ENCODE data around the gene BEST4.

Gene BEST4

DNA sequence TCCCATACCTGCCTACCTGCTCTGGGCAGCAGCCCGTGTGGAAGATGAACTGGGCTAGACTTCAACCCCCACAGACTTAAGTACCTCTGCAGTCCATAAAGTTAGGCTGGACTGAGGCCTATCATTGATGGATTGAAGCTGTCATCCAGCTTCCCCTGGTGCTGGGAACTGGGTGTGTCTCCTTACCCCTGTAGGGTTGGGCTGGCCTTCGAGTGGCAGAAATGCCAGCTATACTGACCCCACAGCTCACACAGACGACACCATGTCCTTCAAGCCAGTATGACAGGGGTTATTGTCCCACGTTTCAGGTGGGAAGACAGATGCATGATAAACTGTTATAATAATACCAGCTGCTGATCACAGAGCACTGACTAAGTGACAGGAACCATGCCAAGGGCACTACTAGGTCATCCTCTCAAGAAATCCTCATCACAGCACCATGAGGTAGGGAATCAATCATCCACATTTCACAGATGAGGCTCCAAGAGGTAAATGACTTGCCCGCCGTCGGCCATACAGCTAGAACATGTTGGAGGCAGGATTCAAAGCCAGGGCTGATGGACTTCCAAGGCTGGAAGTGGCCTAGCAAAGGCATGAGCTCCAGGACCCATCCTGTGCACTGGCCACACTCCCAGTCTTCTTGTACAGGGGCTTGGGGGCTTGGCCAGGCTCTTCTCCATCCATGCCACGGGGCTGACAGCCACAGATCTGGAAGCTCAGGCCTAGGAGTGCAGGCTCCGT, at the start of gene BEST4:
Gene BEST4, minus strand, starts transcription at position 51 of the 741 bp plus-strand sequence. CDS start 465 bp downstream, outside the sequence.
- no peak for TF ChIP-seq JUND (IDR thresholded peaks at IDR 0.05; ENCODE audit: low read depth)
- no peak for DNase-seq (ENCODE audit: low read depth in 1 of 2, low spot score in 1 of 2)
- in situ Hi-C loops (cut with HindIII; ENCODE audit: low pct_unique_long_range_greater_than_20kb, low sequenced_read_pairs), result no loop called here

DNA sequence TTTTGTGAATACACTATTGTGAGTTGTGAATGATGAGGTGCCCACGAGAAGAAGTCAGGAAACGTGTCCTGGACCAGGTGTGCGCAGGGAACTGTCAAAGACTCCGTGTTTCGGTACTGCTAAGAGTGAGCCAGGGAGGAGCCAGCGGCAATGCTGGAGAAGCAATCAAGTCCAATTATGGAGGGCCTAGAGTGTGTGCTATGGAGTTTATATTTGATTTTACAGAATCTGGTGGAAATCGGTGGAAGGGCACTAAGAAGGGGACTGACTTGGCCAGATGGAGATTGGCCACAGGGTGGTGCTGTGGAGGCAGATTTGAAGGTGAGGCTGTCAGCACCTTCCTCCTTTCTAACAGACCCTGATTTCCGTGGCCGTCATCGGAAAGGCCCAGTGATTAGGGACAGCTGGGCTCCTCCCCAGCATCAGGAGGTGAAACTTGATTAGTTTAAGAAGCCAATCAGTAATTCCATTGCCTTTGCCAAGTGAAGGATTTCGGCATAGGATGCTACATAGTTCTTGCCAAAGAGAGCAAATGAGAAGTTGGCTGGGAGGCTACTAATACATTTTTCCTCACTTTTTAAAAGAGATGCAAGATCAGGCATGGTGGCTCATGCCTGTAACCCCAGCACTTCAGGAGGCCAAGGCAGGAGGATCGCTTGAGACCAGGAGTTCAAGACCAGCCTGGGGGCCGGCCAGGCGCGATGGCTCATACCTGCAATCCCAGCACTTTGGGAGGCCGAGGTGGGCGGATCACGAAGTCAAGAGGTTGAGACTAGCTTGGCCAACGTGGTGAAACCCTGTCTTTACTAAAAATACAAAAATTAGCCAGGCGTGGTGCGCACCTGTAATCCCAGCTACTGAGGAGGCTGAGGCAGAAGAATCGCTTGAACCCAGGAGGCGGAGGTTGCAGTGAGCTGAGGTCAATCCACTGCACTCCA, 48.0 kb upstream of the BEST4 start:
- TF ChIP-seq JUND (IDR thresholded peaks at IDR 0.05; ENCODE audit: low read depth), result no peak
- DNase-seq (ENCODE audit: low read depth in 1 of 2, low spot score in 1 of 2), result peak; percentile 43 to 69
- in situ Hi-C loops (cut with HindIII; ENCODE audit: low pct_unique_long_range_greater_than_20kb, low sequenced_read_pairs), result no loop called here

DNA sequence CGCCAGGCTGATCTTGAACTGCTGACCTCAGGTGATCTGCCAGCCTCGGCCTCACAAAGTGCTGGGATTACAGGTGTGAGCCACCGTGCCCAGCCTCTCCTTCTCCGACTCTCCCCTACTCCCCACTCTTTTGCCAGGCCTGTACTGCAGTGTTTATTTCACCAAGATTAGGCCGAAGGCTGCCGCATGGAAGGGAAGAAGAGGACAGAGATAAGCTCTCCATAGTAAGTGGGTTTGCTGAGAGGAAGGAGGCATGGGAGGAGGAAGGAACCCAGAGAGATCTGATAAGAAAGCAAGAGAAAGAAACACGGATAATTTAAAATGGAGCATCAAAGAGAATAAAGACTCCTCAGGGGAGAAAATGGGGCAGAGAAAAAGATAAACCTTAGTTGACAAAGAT, 46.4 kb upstream of the BEST4 start:
- in situ Hi-C loops (cut with HindIII; ENCODE audit: low pct_unique_long_range_greater_than_20kb, low sequenced_read_pairs), result no loop called here
- no peak for TF ChIP-seq JUND (IDR thresholded peaks at IDR 0.05; ENCODE audit: low read depth)
- no peak for DNase-seq (ENCODE audit: low read depth in 1 of 2, low spot score in 1 of 2)

DNA sequence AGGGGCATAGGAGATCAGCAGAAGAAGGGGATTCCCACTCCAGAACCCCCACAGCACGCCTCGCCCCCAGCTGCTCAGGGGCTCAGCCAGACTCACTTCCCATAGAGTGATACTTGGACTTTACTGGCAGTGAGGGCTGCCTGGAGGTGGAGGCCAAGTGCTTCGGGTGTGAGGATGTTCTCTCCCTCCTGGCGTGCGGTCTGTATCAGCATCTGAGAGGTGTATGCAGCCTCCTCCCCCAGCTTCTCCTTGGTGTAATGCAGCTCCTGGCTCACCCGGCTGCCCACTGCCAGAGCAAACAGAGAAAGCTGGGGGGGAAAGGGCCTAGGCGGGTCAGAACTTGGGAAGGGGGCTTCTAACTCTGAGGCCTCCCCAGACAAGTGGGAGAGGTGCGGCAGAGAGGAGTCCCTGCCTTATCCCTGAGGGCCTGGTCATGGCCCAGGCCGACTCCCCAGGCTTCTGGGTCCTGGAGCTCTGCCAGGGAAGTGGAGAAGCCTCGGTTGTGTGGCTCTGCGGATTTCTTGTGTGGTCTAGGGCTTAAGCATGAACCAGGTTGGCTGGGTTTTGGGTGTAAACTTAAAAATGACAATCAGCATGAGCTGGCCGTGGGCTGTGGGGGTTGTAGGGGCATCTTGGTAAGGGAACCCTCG, 44.2 kb upstream of the BEST4 start:
- in situ Hi-C loops (cut with HindIII; ENCODE audit: low pct_unique_long_range_greater_than_20kb, low sequenced_read_pairs), result no loop called here
- TF ChIP-seq JUND (IDR thresholded peaks at IDR 0.05; ENCODE audit: low read depth), result no peak
- DNase-seq (ENCODE audit: low read depth in 1 of 2, low spot score in 1 of 2), result no peak

DNA sequence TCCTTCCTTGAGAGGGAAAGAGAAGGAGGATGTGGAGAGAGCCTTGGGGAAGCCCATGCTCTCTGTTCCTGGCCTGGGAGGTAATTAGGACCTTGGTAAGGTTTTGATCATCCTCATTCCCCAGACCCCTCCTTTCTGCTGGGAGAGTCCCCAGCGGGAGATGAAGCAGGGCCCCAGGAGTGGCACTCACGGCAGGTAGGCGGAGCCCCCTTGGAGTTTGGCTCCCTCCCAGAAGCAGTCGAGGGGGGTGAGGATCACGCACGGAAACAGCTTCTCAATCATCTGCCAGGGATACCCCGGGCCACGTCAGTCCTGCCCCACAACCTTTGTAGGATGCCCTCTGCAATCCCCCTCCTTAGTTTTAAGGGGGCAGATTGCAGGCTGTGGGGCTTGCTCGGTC, 43.5 kb upstream of the BEST4 start:
- in situ Hi-C loops (cut with HindIII; ENCODE audit: low pct_unique_long_range_greater_than_20kb, low sequenced_read_pairs), result no loop called here
- no peak for DNase-seq (ENCODE audit: low read depth in 1 of 2, low spot score in 1 of 2)
- TF ChIP-seq JUND (IDR thresholded peaks at IDR 0.05; ENCODE audit: low read depth), result no peak

DNA sequence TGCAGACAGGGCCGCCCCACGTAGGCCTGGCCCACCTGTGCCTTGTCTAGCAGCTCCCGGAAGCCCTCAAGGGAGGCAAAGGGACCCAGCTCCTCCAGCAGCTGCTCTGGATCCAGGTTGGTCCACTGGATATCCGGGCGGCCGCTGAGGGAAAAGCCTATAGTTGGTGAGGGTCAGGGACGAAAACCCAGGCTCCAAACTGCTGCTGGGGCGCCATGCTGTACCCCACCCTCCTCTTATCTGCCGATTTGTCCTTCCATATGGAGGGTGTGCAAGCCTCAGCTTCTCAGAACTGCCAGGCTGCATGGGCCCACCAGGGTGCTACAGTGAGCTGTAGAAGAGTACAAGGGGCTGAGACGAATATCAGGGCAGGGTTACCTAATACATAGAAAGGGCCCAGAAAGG, 42.9 kb upstream of the BEST4 start:
- in situ Hi-C loops (cut with HindIII; ENCODE audit: low pct_unique_long_range_greater_than_20kb, low sequenced_read_pairs), result no loop called here
- TF ChIP-seq JUND (IDR thresholded peaks at IDR 0.05; ENCODE audit: low read depth), result no peak
- no peak for DNase-seq (ENCODE audit: low read depth in 1 of 2, low spot score in 1 of 2)

DNA sequence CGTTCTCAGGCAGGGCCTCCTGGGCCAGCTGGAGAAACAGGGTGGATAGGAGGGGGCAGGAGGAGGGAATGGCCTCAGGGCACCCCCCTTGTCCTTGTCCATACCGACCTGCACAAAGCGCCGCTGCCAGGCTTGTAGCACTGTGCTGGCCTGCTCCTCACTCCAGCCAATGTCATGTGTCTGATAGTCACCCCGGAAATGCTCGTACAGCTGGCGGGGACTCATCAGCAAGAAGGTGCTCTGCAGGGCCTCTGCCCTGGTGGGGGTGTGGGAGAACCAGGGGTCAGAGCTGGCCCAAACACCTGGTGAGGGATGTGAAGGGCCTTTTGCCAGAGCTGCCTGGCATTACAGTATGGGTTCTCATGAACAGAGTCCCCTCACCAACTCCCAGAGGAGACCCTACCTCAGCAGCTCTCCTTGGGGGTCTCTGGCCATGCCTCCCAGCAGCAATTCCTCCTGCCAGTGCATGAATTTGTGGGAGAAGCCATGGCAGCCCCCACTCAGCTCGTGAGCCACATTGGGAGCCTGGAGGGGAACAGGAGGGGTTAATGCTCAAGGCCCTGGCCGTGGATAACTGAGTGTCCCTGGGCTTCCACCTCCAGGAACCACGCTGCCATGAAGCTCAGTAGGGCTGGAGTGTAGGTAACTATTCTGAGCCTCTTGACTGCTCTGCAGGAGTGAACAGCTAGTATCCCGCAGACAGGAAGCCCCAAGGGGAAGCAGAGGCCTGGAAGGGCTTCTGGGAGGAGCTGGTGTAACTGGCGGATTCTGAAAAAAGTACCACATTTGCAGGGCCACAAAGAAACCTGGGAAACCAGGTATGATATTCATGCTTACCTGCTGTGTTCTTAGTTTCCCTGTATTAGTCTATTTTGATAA, 41.8 kb upstream of the BEST4 start:
- no peak for TF ChIP-seq JUND (IDR thresholded peaks at IDR 0.05; ENCODE audit: low read depth)
- in situ Hi-C loops (cut with HindIII; ENCODE audit: low pct_unique_long_range_greater_than_20kb, low sequenced_read_pairs), result no loop called here
- no peak for DNase-seq (ENCODE audit: low read depth in 1 of 2, low spot score in 1 of 2)

DNA sequence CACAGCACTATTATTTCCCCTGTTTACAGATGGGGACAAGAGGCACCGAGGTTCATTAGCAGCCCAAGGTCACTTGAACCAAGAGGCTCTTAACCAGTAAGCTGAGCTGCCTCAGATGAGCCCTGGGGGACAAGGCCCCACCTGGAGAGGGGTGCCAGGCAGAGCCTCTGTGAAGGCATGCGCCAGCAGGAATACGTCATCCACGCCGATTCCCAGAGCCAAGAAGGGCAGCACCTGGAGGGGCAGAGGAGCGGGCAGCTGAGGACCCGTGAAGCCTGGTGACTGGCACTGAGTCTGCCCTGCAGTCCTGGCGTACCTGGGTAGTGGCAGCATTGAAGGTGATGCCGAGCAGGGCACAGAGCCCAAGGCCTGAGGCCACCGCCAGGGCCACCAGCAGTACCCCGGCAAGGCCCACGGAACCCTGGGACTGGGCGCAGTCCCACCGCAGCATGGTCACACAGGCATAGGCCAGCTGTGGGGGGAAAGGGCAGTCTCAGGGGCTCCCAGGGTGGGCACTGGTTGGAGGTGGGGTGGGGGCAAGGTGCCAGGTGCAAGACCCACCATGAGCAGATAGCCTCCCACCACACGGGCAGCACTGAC, 41.0 kb upstream of the BEST4 start:
- DNase-seq (ENCODE audit: low read depth in 1 of 2, low spot score in 1 of 2), result no peak
- in situ Hi-C loops (cut with HindIII; ENCODE audit: low pct_unique_long_range_greater_than_20kb, low sequenced_read_pairs), result no loop called here
- TF ChIP-seq JUND (IDR thresholded peaks at IDR 0.05; ENCODE audit: low read depth), result no peak

DNA sequence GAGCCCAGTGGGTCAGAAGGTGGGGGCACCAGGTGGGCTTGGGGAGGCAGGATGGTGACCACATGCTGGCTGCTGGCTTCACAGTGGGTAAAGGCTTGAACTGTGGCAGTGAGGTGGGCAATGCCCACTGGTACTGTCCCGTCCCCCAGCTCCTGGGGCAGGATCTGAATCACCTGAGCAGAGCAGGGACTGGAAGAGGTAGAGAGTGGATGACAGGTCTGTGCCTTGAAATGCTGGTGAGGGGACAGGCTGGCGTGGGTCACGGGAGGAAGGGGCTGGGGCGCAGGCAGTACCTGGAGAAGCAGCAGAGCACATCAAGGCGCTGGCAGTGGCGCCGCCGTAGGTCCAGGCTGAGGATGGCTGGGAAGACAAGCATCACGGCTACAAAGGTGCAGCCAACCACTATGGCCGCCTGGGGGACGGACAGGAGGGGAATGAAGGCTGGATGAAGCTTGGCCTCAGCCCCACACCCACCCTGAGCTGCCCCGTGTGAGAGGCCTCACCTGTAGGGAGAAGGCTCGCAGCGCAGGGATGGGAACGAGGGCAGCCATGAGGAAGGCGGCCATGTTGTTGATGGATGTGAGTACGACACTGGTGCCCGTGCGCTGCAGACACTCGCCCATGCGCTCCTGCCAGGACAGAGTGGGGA, 40.2 kb upstream of the BEST4 start:
- in situ Hi-C loops (cut with HindIII; ENCODE audit: low pct_unique_long_range_greater_than_20kb, low sequenced_read_pairs), result no loop called here
- DNase-seq (ENCODE audit: low read depth in 1 of 2, low spot score in 1 of 2), result no peak
- no peak for TF ChIP-seq JUND (IDR thresholded peaks at IDR 0.05; ENCODE audit: low read depth)

DNA sequence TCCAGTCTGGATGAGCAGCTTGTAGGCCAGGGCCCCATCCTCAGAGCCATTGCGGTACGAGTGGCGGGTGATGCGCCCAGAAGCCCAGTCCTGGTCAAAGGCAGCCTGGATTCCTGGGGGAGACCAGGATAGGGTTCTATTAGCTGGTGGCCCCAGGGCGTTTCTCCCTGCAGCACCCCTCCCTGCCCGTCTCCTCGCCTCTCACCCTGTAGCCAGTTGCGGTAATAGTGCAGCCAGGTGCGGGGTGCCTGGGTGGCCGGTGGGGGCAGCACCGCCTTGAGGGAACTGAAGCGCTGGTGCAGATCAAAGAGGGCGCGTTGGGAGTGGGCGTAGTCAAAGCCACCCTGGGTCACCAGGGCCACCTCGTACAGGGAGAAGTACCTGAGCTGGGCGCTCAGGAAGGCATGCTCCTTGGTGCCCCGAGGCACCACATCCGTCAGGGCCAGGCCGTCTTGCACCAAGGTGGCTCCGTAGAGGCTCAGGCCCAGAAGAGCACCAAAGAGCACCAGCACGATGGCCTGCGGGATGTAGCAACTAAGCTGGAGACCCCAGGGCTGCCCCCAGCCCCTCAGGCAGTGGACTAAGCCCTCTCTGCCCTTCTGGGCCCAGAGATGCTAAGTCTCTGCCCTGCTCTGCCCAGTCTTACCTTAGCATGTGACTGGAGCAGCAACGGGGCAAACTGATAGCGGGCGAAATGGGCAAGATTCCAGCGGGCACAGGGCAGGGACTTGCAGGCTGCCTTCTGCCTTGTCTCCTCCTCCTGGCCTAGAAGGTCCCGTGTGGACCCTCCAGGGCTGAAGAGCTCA, 39.4 kb upstream of the BEST4 start:
- no peak for TF ChIP-seq JUND (IDR thresholded peaks at IDR 0.05; ENCODE audit: low read depth)
- DNase-seq (ENCODE audit: low read depth in 1 of 2, low spot score in 1 of 2), result no peak
- in situ Hi-C loops (cut with HindIII; ENCODE audit: low pct_unique_long_range_greater_than_20kb, low sequenced_read_pairs), result no loop called here

Data from T47D (cell line).